ENCODE measurements around the gene STC2. TPM values are rescaled to one million over a fixed set of nuclear protein-coding genes. Genes with fewer than 3 reads are reported as not detected.

STC2 gene
- total RNA-seq, 2 donors from 2014 or later: 9.9 to 35.0 TPM

DNA sequence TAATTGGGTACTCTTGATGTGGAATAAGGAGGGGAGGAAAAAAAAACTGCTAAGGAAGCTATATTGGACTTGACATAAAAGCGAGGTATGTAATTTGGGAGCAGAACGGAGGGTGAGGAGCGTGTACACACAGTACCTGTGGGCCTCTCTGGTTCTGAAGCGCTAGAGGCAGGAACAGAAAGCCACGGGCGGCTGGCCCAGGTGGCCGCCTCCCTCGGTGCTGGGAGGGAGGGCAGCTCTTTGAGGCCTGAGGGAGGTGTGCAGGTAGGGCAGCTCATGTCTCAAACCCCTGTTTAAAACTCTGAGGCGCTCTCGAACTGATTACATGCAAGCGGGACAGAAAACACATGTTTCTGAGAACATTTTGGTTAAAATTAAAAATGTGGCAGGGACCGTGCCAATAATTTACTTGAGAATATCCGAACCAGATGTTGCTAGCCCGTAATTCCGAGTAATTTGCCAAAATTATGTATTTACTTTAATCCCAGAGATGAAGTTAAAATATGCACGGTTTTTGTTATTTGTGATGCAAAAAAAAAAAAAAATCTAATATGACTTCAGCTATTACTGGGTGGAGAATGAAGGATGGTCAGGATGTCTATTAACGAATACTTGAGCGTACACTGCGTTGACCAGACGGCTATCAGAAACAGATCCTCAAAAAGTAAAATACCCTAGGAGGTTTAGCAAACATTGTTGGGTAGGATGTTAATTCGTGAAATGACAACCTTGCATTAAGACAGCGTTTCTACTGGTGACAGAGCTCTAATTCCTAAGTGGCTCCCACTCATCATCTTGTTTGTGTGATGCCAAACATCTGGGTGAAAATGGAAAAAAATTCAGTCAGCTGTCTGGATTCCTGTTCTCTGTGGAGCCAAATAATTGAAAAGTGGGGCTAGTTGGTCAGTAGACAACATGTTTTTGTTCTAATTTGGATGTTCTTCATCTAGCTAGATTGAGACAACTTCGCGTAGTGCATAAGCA lies 24.4 kb upstream of the STC2 start:
- Histone ChIP-seq H3K4me3 (no peak overlapping the region), H3K9me3 (no peaks in the 10 kb centered on the region), H3K4me1 (no peaks in the 10 kb centered on the region), H3K27me3 (no peaks in the 10 kb centered on the region), H3K27ac (no peak overlapping the region), H3K36me3 (replicated peaks in 1 of 2; ENCODE audit: insufficient read depth in 1 of 2, low read depth in 2 of 2) (no peaks in the 10 kb centered on the region)
- no peak for DNase-seq
- intact Hi-C loops (cut with DNase I): no loop called here
- TF ChIP-seq CTCF (IDR thresholded peaks at IDR 0.05): no peak
- no peak for TF ChIP-seq POLR2A (IDR thresholded peaks at IDR 0.05)
- WGBS, 2 donors: 72 to 74% methylated on average over 24 of the region's 24 CpGs
- no peak for ATAC-seq

GRCh38 chr5:173342813-173343755 lies 14.9 kb upstream of the STC2 start:
- intact Hi-C loops (cut with DNase I): no loop called here
- Histone ChIP-seq H3K27me3 (no peaks in the 10 kb centered on the region), H3K4me3 (no peak overlapping the region), H3K27ac (no peak overlapping the region), H3K9me3 (no peaks in the 10 kb centered on the region), H3K4me1 (no peaks in the 10 kb centered on the region), H3K36me3 (replicated peaks in 1 of 2; ENCODE audit: insufficient read depth in 1 of 2, low read depth in 2 of 2) (no peaks in the 10 kb centered on the region)
- WGBS, 2 donors: 81 to 88% methylated on average over 12 to 13 of the region's 13 CpGs
- TF ChIP-seq CTCF (IDR thresholded peaks at IDR 0.05): no peak
- no peak for TF ChIP-seq POLR2A (IDR thresholded peaks at IDR 0.05)
- no peak for DNase-seq
- ATAC-seq: no peak

- TF ChIP-seq POLR2A (IDR thresholded peaks at IDR 0.05): no peak
- no peak for TF ChIP-seq CTCF (IDR thresholded peaks at IDR 0.05)
- H3K27ac ChIP-seq: no peak overlapping the region
- H3K4me1 ChIP-seq: no peaks in the 10 kb centered on the region
- no peak overlapping the region for H3K4me3 ChIP-seq
- no peak for ATAC-seq
- H3K27me3 ChIP-seq: no peaks in the 10 kb centered on the region
- intact Hi-C loops (cut with DNase I): no loop called here
- DNase-seq: no peak
- H3K9me3 ChIP-seq: no peaks in the 10 kb centered on the region
- no peaks in the 10 kb centered on the region for H3K36me3 ChIP-seq (replicated peaks in 1 of 2; ENCODE audit: insufficient read depth in 1 of 2, low read depth in 2 of 2)
- 51 to 68% methylated on average over 7 of the region's 7 CpGs for WGBS, 2 donors
Observed at GRCh38 chr5:173341961-173342430, 13.8 kb upstream of the STC2 start.

DNA sequence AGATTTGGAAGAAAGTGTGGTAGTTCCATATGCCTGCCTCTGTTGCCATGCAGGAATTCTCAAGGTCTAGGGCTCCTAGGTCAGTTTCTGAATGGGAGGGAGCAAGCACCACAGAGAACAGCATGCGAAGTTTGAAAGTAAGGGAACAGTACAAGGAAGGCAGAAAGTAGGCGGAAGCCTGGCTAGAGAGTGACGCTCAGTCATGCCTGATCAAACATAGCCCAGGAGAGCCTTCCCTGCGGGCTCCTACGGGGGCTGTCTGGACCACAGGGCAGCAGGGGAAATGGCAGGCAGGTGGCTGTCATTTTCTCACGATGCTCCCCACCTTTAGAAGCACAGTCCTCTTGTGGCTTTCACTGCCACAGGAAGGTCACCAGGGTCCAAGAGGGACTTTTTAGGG lies 12.8 kb upstream of the STC2 start:
- Histone ChIP-seq H3K27ac (no peak overlapping the region), H3K36me3 (replicated peaks in 1 of 2; ENCODE audit: insufficient read depth in 1 of 2, low read depth in 2 of 2) (no peaks in the 10 kb centered on the region), H3K4me3 (no peak overlapping the region), H3K27me3 (no peaks in the 10 kb centered on the region), H3K9me3 (no peaks in the 10 kb centered on the region), H3K4me1 (no peaks in the 10 kb centered on the region)
- TF ChIP-seq POLR2A (IDR thresholded peaks at IDR 0.05) (no peak), CTCF (IDR thresholded peaks at IDR 0.05) (no peak)
- WGBS, 2 donors: 62 to 74% methylated on average over 6 of the region's 6 CpGs
- intact Hi-C loops (cut with DNase I): no loop called here
- DNase-seq (no peak), ATAC-seq (no peak)
